Activated B cell treated with CpG ODN at 0.5 μM for 24 hours (primary cell): ENCODE measurements around the gene NPHP4. TPM values are rescaled to one million over a fixed set of nuclear protein-coding genes. Genes with fewer than 3 reads are reported as not detected.

ENCODE experiments used
- ATAC-seq: fragments of 200-7000 bp; cut with Tn5 transposase; one replicate; pipeline ENCODE4 v1.10.0; 2021; ENCODE audit warnings: low read depth, mild to moderate bottlenecking, moderate library complexity
- CTCF ChIA-PET: fragments of 350-600 bp; sonication (Branson Sonifier 250); formaldehyde crosslinking; loops from one replicate; lab custom pipeline; 2021; ENCODE audit warnings: antibody characterized with exemption; lab: Charles Lee
- POLR2A ChIA-PET: fragments of 350-600 bp; sonication (Branson Sonifier 250); formaldehyde crosslinking; loops from one replicate; lab custom pipeline; 2021; ENCODE audit warnings: antibody characterized with exemption; lab: Charles Lee
- DNase-seq: peaks from one replicate; pipeline ENCODE4 v3.0.0; 2022
- H3K27ac Mint-ChIP-seq: one replicate; pipeline ENCODE4 v1.8.0; 2020; ENCODE audit warnings: mixed read lengths
- H3K27me3 Mint-ChIP-seq: one replicate; pipeline ENCODE4 v1.8.0; 2021; ENCODE audit warnings: mixed read lengths
- H3K36me3 Mint-ChIP-seq: one replicate; pipeline ENCODE4 v1.8.0; 2021; ENCODE audit warnings: low read depth, mixed read lengths
- H3K4me1 Mint-ChIP-seq: one replicate; pipeline ENCODE4 v1.8.0; 2021; ENCODE audit warnings: mixed read lengths
- H3K4me3 Mint-ChIP-seq: one replicate; pipeline ENCODE4 v1.8.0; 2020; ENCODE audit warnings: mild to moderate bottlenecking, mixed read lengths
- H3K9me3 Mint-ChIP-seq: one replicate; pipeline ENCODE4 v1.8.0; 2020; ENCODE audit warnings: mixed read lengths
- CTCF ChIP-seq: fragments of 200-600 bp; IDR thresholded peaks from one replicate; pipeline ENCODE4 v1.8.0; 2022; ENCODE audit warnings: antibody characterized with exemption, mild to moderate bottlenecking
- intact Hi-C: fragments of 100-400 bp; cut with micrococcal nuclease; formaldehyde crosslinking; loops from one replicate; pipeline ENCODE4 v1.15.1; 2024
- total RNA-seq: library from RNA; stranded (reverse); gene quantifications from 2 replicates; pipeline ENCODE4 v1.2.3, GENCODE V29; 2022

The NPHP4 gene
- total RNA-seq, 1 donor from 2014 or later: 8.0 TPM

- TF ChIP-seq CTCF: no peak
- intact Hi-C loops: loop anchor here (1.0 to 2.0 kb wide), 3 partner anchors 33 to 244 kb away; partner anchors contain the start of gene RPL22
- Mint-ChIP-seq H3K27me3 (no peaks in the 10 kb centered on the region), H3K27ac (peak overlapping the region; percentile 81), H3K9me3 (no peaks in the 10 kb centered on the region), H3K4me1 (peaks cover 34% of the 10 kb centered on the region), H3K36me3 (peaks cover 4% of the 10 kb centered on the region), H3K4me3 (peak overlapping the region; percentile 94)
- no peak for DNase-seq
- POLR2A ChIA-PET: interaction anchor here (0.5 to 3.9 kb wide), 13 partner anchors 9 to 792 kb away, joined by 3 to 73 read pairs (median 4); partner anchors contain the start of gene CAMTA1
- no peak for ATAC-seq
- CTCF ChIA-PET: interaction anchor here (0.9 kb wide), 1 partner anchor 31 kb away, joined by 4 read pairs; no protein-coding TSS in a partner anchor
Measured at GRCh38 chr1:5992814-5993555, 760 bp upstream of the NPHP4 start.

- intact Hi-C loops: loop anchor here (1.0 to 2.0 kb wide), 3 partner anchors 35 to 245 kb away; partner anchors contain the start of gene RPL22
- ATAC-seq: peak; percentile 32
- no peak for TF ChIP-seq CTCF
- Mint-ChIP-seq H3K27me3 (no peaks in the 10 kb centered on the region), H3K27ac (peak overlapping the region; percentile 73), H3K36me3 (peaks cover 4% of the 10 kb centered on the region), H3K4me3 (peak overlapping the region; percentile 94), H3K4me1 (peaks cover 34% of the 10 kb centered on the region), H3K9me3 (no peaks in the 10 kb centered on the region)
- ChIA-PET CTCF (no interaction called here), POLR2A (interaction anchor here (3.9 kb wide), 1 partner anchor 34 kb away, joined by 73 read pairs; no protein-coding TSS in a partner anchor)
- peak; percentile 54 for DNase-seq
Measured at GRCh38 chr1:5991381-5992025, 722 bp downstream of the NPHP4 start.

- Mint-ChIP-seq H3K27me3 (no peaks in the 10 kb centered on the region), H3K36me3 (peaks cover 4% of the 10 kb centered on the region), H3K4me1 (peaks cover 34% of the 10 kb centered on the region), H3K4me3 (peak overlapping the region; percentile 87), H3K27ac (peak overlapping the region; percentile 73), H3K9me3 (no peaks in the 10 kb centered on the region)
- intact Hi-C loops: no loop called here
- no peak for TF ChIP-seq CTCF
- ChIA-PET CTCF (no interaction called here), POLR2A (interaction anchor here (3.9 kb wide), 1 partner anchor 35 kb away, joined by 73 read pairs; no protein-coding TSS in a partner anchor)
- no peak for DNase-seq
- no peak for ATAC-seq
Measured at GRCh38 chr1:5990913-5991312, 1.3 kb downstream of the NPHP4 start.

GRCh38 chr1:5989731-5990271 lies 2.4 kb downstream of the NPHP4 start:
- Mint-ChIP-seq H3K36me3 (peaks cover 4% of the 10 kb centered on the region), H3K9me3 (no peaks in the 10 kb centered on the region), H3K4me3 (no peak overlapping the region), H3K4me1 (peaks cover 30% of the 10 kb centered on the region), H3K27ac (no peak overlapping the region), H3K27me3 (no peaks in the 10 kb centered on the region)
- TF ChIP-seq CTCF: no peak
- CTCF ChIA-PET: no interaction called here
- POLR2A ChIA-PET: no interaction called here
- DNase-seq: no peak
- ATAC-seq: no peak
- intact Hi-C loops: no loop called here

- H3K27ac Mint-ChIP-seq: no peak overlapping the region
- CTCF ChIA-PET: no interaction called here
- TF ChIP-seq CTCF: no peak
- peaks cover 4% of the 10 kb centered on the region for H3K36me3 Mint-ChIP-seq
- POLR2A ChIA-PET: no interaction called here
- H3K27me3 Mint-ChIP-seq: no peaks in the 10 kb centered on the region
- peaks cover 24% of the 10 kb centered on the region for H3K4me1 Mint-ChIP-seq
- H3K9me3 Mint-ChIP-seq: no peaks in the 10 kb centered on the region
- no peak overlapping the region for H3K4me3 Mint-ChIP-seq
- ATAC-seq: no peak
- DNase-seq: no peak
- intact Hi-C loops: no loop called here
Measured at GRCh38 chr1:5989286-5989605, 3.0 kb downstream of the NPHP4 start.
